NCI-H1092 treated with DMSO at 0.1 percent for 48 hours (cell line): ENCODE measurements around the gene ATAD1.
A peak's percentile ranks its signal among the peaks of the same experiment; 100 is the strongest.

Source experiments
- DNase-seq: peaks from one replicate; lab custom pipeline; 2025; lab: John Stamatoyannopoulos, UW

The ATAD1 gene

GRCh38 chr10:87715552-87716347, 102.3 kb downstream of the ATAD1 start:
- DNase-seq: no peak

- DNase-seq: no peak
Observed at GRCh38 chr10:87713707-87714106, 104.3 kb downstream of the ATAD1 start.

GRCh38 chr10:87712913-87713616, 105.0 kb downstream of the ATAD1 start:
- DNase-seq: no peak

- no peak for DNase-seq
Observed at GRCh38 chr10:87707254-87707653, 110.8 kb downstream of the ATAD1 start.

GRCh38 chr10:87706731-87707130, 111.3 kb downstream of the ATAD1 start:
- DNase-seq: peak; percentile 0

GRCh38 chr10:87705339-87705738, 112.7 kb downstream of the ATAD1 start:
- no peak for DNase-seq

- no peak for DNase-seq
Observed at GRCh38 chr10:87703771-87704170, 114.3 kb downstream of the ATAD1 start.

GRCh38 chr10:87702973-87703294, 115.1 kb downstream of the ATAD1 start:
- DNase-seq: no peak

- no peak for DNase-seq
Observed at GRCh38 chr10:87702260-87702972, 115.6 kb downstream of the ATAD1 start.
